HCT116 (cell line): ENCODE results near the gene GALNT18. TPM values are rescaled to one million over a fixed set of nuclear protein-coding genes. Genes with fewer than 3 reads are reported as not detected.

ENCODE experiments used
- ATAC-seq: fragments of 200-7000 bp; cut with Tn5 transposase; 2 replicates; pipeline ENCODE4 v1.9.1; 2020; ENCODE audit warnings: mild to moderate bottlenecking, moderate library complexity
- BruUV-seq: library from RNA; stranded (reverse); fragments of 400-500 nt; replicated peaks from 2 replicates; lab custom pipeline; 2021; lab: Mats Ljungman, UMichigan
- CTCF ChIA-PET: fragments of 300-600 bp; sonication (Branson Sonifier 250); formaldehyde crosslinking; loops from one replicate; lab custom pipeline; 2021; ENCODE audit warnings: antibody characterized with exemption; lab: Charles Lee
- POLR2A ChIA-PET: fragments of 300-600, 350-600 bp; sonication (Branson Sonifier 250); formaldehyde crosslinking; loops from one replicate; lab custom pipeline; 2021; ENCODE audit warnings: antibody characterized with exemption; lab: Charles Lee
- RAD21 ChIA-PET, 2 experiments: fragments of 300-600 bp; sonication (Branson Sonifier 250); formaldehyde crosslinking; loops; one replicate each; lab custom pipeline; 2023; ENCODE audit warnings: low total read pairs in 2 of 2; ENCODE audit not compliant: uncharacterized antibody in 2 of 2, unreplicated experiment in 2 of 2, low non-redundant PET in 1 of 2; lab: Charles Lee
- DNase-seq: peaks from one replicate; pipeline ENCODE4 v3.0.0-alpha.2; 2010; ENCODE audit warnings: low read depth, low spot score
- H2AFZ ChIP-seq: fragments of 200-600 bp; shearing (Covaris generic), sonication (generic); 2 replicates; pipeline ENCODE4 v1.6.1; 2017; ENCODE audit warnings: low read depth, mixed run types, mixed read lengths, antibody characterized with exemption, low read length; ENCODE audit not compliant: poor library complexity, severe bottlenecking
- H3K27ac ChIP-seq: 2 replicates; pipeline ENCODE4 v1.5.1; 2012; ENCODE audit warnings: low read depth, low read length
- H3K27me3 ChIP-seq: fragments of 200-600 bp; sonication (generic); 2 replicates; pipeline ENCODE4 v1.6.1; 2016; ENCODE audit warnings: mixed run types, low read length, mixed read lengths; ENCODE audit not compliant: insufficient read depth
- H3K36me3 ChIP-seq, 2 experiments: fragments of 200-500 bp in 1 of 2; fragments of 200-600 bp in 1 of 2; sonication (Bioruptor generic) in 1 of 2; sonication (generic) in 1 of 2; 2 replicates each; pipeline versions ENCODE4 v1.5.1 to v1.6.1; 2014 to 2016; ENCODE audit warnings: low read length in 2 of 2, inconsistent platforms in 1 of 2, mixed read lengths in 1 of 2, mixed run types in 1 of 2; ENCODE audit not compliant: insufficient read depth in 2 of 2, control insufficient read depth in 1 of 2
- H3K4me1 ChIP-seq, 2 experiments: fragments of 200-600 bp in 1 of 2; sonication (generic) in 1 of 2; 2 replicates each; pipeline versions ENCODE4 v1.5.1 to v1.6.1; 2012 to 2017; ENCODE audit warnings: low read length in 2 of 2, inconsistent platforms in 1 of 2, mild to moderate bottlenecking in 1 of 2, mixed read lengths in 1 of 2, mixed run types in 1 of 2, moderate library complexity in 1 of 2; ENCODE audit not compliant: insufficient read depth in 2 of 2, control insufficient read depth in 1 of 2
- H3K4me2 ChIP-seq: fragments of 200-600 bp; sonication (generic); 2 replicates; pipeline ENCODE4 v1.6.1; 2017; ENCODE audit warnings: mixed run types, low read length, mixed read lengths
- H3K4me3 ChIP-seq, 2 experiments: fragments of 200-600 bp in 1 of 2; sonication (generic) in 1 of 2; replicated peaks in 1 of 2; 2 replicates each; pipeline ENCODE4 v1.5.1; 2011 to 2016; ENCODE audit warnings: low read length in 2 of 2, control low read depth in 1 of 2, low read depth in 1 of 2, mild to moderate bottlenecking in 1 of 2, mixed read lengths in 1 of 2, mixed run types in 1 of 2
- H3K79me2 ChIP-seq: fragments of 200-600 bp; sonication (generic); 2 replicates; pipeline ENCODE4 v1.6.1; 2017; ENCODE audit warnings: mild to moderate bottlenecking, mixed run types, low read length, moderate library complexity, mixed read lengths; ENCODE audit not compliant: insufficient read depth
- H3K9ac ChIP-seq: fragments of 200-600 bp; sonication (generic); 2 replicates; pipeline ENCODE4 v1.6.1; 2016; ENCODE audit warnings: low read length, mixed read lengths
- H3K9me2 ChIP-seq: fragments of 200-600 bp; sonication (generic), shearing (Covaris generic); 2 replicates; pipeline ENCODE4 v1.6.1; 2017; ENCODE audit warnings: mixed run types, mild to moderate bottlenecking, moderate library complexity; ENCODE audit not compliant: insufficient read depth
- H3K9me3 ChIP-seq, 2 experiments: fragments of 200-500 bp in 1 of 2; fragments of 200-600 bp in 1 of 2; sonication (Bioruptor generic) in 1 of 2; sonication (generic) in 1 of 2; 2 replicates each; pipeline ENCODE4 v1.6.1; 2014 to 2017; ENCODE audit warnings: low read length in 2 of 2, mixed read lengths in 2 of 2, inconsistent platforms in 1 of 2, low read depth in 1 of 2, mild to moderate bottlenecking in 1 of 2, mixed run types in 1 of 2, moderate library complexity in 1 of 2; ENCODE audit not compliant: control insufficient read depth in 1 of 2, insufficient read depth in 1 of 2
- H4K20me1 ChIP-seq: fragments of 200-600 bp; sonication (generic), shearing (Covaris generic); 2 replicates; pipeline ENCODE4 v1.6.1; 2017; ENCODE audit warnings: mixed run types, mild to moderate bottlenecking, moderate library complexity; ENCODE audit not compliant: insufficient read depth
- CBX3 ChIP-seq: IDR thresholded peaks from 2 replicates; pipeline ENCODE4 v1.6.1; 2012; ENCODE audit warnings: low read depth
- CEBPB ChIP-seq: IDR thresholded peaks from 2 replicates; pipeline ENCODE4 v1.6.1; 2012; ENCODE audit warnings: low read depth
- EGR1 ChIP-seq: IDR thresholded peaks from 2 replicates; pipeline ENCODE4 v1.6.1; 2012; ENCODE audit warnings: low read depth
- ELF1 ChIP-seq: IDR thresholded peaks from 2 replicates; pipeline ENCODE4 v1.6.1; 2012; ENCODE audit warnings: low read depth, borderline replicate concordance
- EZH2phosphoT487 ChIP-seq: fragments of 200-600 bp; IDR thresholded peaks from 2 replicates; pipeline ENCODE4 v1.6.1; 2018; ENCODE audit warnings: antibody characterized with exemption, borderline replicate concordance
- FOSL1 ChIP-seq: IDR thresholded peaks from 2 replicates; pipeline ENCODE4 v1.6.1; 2012; ENCODE audit warnings: low read depth
- JUND ChIP-seq: IDR thresholded peaks from 2 replicates; pipeline ENCODE4 v1.6.1; 2012
- POLR2A ChIP-seq: IDR thresholded peaks from 2 replicates; pipeline ENCODE4 v1.7.0; 2011; ENCODE audit warnings: borderline replicate concordance; ENCODE audit not compliant: insufficient read depth, insufficient read length; ENCODE audit errors: extremely low read depth
- RAD21 ChIP-seq: IDR thresholded peaks from 2 replicates; pipeline ENCODE4 v1.6.1; 2012; ENCODE audit warnings: low read depth, mild to moderate bottlenecking
- SIN3A ChIP-seq: IDR thresholded peaks from 2 replicates; pipeline ENCODE4 v1.6.1; 2012; ENCODE audit warnings: low read depth
- SP1 ChIP-seq: IDR thresholded peaks from 2 replicates; pipeline ENCODE4 v1.6.1; 2012; ENCODE audit warnings: low read depth
- SRF ChIP-seq: IDR thresholded peaks from 2 replicates; pipeline ENCODE4 v1.6.1; 2012; ENCODE audit warnings: low read depth
- TCF7L2 ChIP-seq: IDR thresholded peaks from 2 replicates; pipeline ENCODE4 v1.7.0; 2011; ENCODE audit warnings: borderline replicate concordance, inconsistent platforms; ENCODE audit not compliant: insufficient read depth, insufficient read length; ENCODE audit errors: extremely low read depth
- ZFX ChIP-seq: fragments of 450-650 bp; IDR thresholded peaks from 2 replicates; pipeline ENCODE4 v1.6.1; 2017
- ZNF274 ChIP-seq: fragments of 200-500 bp; sonication (Bioruptor generic); IDR thresholded peaks from 2 replicates; pipeline ENCODE4 v1.6.1; 2014; ENCODE audit warnings: mild to moderate bottlenecking, low read depth, low read length, inconsistent platforms
- intact Hi-C: fragments of 100-400 bp; cut with micrococcal nuclease; formaldehyde crosslinking; loops from 2 replicates; pipeline ENCODE4 v1.10.0; 2022
- total RNA-seq: library from RNA; stranded (reverse); gene quantifications from one replicate; pipeline ENCODE4 v1.2.1, GENCODE V29; 2021; ENCODE audit not compliant: unreplicated experiment
- TF ChIP-seq, protein P1 (sequence below), 3 experiments: fragments of 200-600 bp in 1 of 3; sonication (generic) in 1 of 3; IDR thresholded peaks in 2 of 3; conservative IDR thresholded peaks in 1 of 3; 2 replicates each; pipeline ENCODE4 v1.5.1; 2012 to 2017; ENCODE audit warnings: low read depth in 2 of 3, low read length in 2 of 3, antibody characterized with exemption in 1 of 3, borderline replicate concordance in 1 of 3, control low read depth in 1 of 3, mild to moderate bottlenecking in 1 of 3, mixed read lengths in 1 of 3, mixed run types in 1 of 3, moderate library complexity in 1 of 3; ENCODE audit not compliant: insufficient read depth in 1 of 3
- TF ChIP-seq, protein P2 (sequence below): IDR thresholded peaks from 2 replicates; pipeline ENCODE4 v1.6.1; 2011; ENCODE audit warnings: mild to moderate bottlenecking, low read length, moderate library complexity; ENCODE audit not compliant: insufficient replicate concordance; ENCODE audit errors: extremely low read depth
- TF ChIP-seq, protein P3 (sequence below): IDR thresholded peaks from 2 replicates; pipeline ENCODE4 v1.6.1; 2012; ENCODE audit warnings: low read depth
- TF ChIP-seq, protein P4 (sequence below): IDR thresholded peaks from 2 replicates; pipeline ENCODE4 v1.6.1; 2012

GALNT18 gene
- total RNA-seq, 1 experiment from 2014 or later, result 19.9 TPM

DNA sequence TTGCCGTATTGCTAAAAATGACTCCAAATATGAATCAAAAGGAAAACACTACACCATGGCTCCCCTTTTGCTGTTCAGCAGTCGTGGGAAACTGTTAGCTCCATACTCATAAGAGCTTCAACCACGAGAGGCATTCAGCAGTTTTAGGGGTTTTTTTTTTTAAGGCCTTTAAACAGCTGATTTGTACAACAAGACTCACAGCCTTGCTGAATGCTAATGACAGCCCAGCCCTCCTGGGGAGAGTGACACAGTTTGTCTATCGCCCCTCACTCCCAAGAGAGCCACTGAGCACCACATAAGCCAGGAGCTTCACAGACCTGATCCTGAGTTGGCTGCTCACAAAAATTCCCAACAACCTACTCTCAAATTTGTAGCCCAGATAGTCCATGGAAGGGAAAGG is 32.4 kb downstream of the GALNT18 start (continued):
- TF ChIP-seq ZNF274, result no peak
- TF ChIP-seq CBX3, result no peak
- TF ChIP-seq JUND, result no peak
- TF ChIP-seq CEBPB, result no peak

DNA sequence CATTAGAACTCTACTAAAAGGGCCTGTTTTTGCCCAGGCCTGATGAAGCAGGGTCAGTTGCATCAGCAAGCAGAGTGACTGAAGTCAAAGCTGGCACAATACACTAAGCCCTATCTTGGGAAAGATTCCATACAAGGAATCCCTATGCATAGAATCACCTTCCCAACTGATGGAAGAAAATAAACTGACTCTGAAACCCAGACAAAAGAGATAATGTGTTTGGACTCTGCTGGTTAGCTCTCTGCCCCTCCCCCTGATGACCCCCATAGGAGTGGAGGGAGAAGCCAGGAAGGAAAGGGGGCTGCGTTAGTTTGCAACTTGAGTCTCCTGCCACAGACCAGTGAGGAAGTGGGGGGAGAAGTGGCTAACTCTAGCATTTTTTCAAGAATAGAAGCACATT is 32.9 kb downstream of the GALNT18 start:
- intact Hi-C loops, result no loop called here
- Histone ChIP-seq H3K79me2 (peaks cover 7% of the 10 kb centered on the region), H3K4me1 (peaks cover 18 to 40% of the 10 kb centered on the region in 2 experiments), H3K27me3 (no peaks in the 10 kb centered on the region), H3K4me2 (peak overlapping the region; percentile 22; the same call in 1 of the 2 replicates), H3K9ac (no peak overlapping the region), H3K9me2 (no peaks in the 10 kb centered on the region), H3K9me3 (no peaks in the 10 kb centered on the region), H3K4me3 (no peak overlapping the region), H2AFZ (no peak overlapping the region), H3K36me3 (no peaks in the 10 kb centered on the region), H3K27ac (no peak overlapping the region), H4K20me1 (no peaks in the 10 kb centered on the region)
- ChIA-PET RAD21 (no interaction called here), CTCF (no interaction called here), POLR2A (no interaction called here)
- DNase-seq, result no peak
- no peak for ATAC-seq
- no TSS peak for BruUV-seq
- TF ChIP-seq, protein P1, sequence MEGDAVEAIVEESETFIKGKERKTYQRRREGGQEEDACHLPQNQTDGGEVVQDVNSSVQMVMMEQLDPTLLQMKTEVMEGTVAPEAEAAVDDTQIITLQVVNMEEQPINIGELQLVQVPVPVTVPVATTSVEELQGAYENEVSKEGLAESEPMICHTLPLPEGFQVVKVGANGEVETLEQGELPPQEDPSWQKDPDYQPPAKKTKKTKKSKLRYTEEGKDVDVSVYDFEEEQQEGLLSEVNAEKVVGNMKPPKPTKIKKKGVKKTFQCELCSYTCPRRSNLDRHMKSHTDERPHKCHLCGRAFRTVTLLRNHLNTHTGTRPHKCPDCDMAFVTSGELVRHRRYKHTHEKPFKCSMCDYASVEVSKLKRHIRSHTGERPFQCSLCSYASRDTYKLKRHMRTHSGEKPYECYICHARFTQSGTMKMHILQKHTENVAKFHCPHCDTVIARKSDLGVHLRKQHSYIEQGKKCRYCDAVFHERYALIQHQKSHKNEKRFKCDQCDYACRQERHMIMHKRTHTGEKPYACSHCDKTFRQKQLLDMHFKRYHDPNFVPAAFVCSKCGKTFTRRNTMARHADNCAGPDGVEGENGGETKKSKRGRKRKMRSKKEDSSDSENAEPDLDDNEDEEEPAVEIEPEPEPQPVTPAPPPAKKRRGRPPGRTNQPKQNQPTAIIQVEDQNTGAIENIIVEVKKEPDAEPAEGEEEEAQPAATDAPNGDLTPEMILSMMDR (IDR thresholded peaks at IDR 0.05 in 2 of 3, conservative IDR thresholded peaks at IDR 0.05 in 1 of 3; ENCODE audit: borderline replicate concordance in 1 of 3, insufficient read depth in 1 of 3, low read depth in 2 of 3, low read length in 2 of 3), result no peak
- TF ChIP-seq TCF7L2, result no peak
- TF ChIP-seq, protein P2, sequence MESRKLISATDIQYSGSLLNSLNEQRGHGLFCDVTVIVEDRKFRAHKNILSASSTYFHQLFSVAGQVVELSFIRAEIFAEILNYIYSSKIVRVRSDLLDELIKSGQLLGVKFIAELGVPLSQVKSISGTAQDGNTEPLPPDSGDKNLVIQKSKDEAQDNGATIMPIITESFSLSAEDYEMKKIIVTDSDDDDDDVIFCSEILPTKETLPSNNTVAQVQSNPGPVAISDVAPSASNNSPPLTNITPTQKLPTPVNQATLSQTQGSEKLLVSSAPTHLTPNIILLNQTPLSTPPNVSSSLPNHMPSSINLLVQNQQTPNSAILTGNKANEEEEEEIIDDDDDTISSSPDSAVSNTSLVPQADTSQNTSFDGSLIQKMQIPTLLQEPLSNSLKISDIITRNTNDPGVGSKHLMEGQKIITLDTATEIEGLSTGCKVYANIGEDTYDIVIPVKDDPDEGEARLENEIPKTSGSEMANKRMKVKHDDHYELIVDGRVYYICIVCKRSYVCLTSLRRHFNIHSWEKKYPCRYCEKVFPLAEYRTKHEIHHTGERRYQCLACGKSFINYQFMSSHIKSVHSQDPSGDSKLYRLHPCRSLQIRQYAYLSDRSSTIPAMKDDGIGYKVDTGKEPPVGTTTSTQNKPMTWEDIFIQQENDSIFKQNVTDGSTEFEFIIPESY, result no peak
- TF ChIP-seq, protein P3, sequence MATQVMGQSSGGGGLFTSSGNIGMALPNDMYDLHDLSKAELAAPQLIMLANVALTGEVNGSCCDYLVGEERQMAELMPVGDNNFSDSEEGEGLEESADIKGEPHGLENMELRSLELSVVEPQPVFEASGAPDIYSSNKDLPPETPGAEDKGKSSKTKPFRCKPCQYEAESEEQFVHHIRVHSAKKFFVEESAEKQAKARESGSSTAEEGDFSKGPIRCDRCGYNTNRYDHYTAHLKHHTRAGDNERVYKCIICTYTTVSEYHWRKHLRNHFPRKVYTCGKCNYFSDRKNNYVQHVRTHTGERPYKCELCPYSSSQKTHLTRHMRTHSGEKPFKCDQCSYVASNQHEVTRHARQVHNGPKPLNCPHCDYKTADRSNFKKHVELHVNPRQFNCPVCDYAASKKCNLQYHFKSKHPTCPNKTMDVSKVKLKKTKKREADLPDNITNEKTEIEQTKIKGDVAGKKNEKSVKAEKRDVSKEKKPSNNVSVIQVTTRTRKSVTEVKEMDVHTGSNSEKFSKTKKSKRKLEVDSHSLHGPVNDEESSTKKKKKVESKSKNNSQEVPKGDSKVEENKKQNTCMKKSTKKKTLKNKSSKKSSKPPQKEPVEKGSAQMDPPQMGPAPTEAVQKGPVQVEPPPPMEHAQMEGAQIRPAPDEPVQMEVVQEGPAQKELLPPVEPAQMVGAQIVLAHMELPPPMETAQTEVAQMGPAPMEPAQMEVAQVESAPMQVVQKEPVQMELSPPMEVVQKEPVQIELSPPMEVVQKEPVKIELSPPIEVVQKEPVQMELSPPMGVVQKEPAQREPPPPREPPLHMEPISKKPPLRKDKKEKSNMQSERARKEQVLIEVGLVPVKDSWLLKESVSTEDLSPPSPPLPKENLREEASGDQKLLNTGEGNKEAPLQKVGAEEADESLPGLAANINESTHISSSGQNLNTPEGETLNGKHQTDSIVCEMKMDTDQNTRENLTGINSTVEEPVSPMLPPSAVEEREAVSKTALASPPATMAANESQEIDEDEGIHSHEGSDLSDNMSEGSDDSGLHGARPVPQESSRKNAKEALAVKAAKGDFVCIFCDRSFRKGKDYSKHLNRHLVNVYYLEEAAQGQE, result no peak
- TF ChIP-seq, protein P4, sequence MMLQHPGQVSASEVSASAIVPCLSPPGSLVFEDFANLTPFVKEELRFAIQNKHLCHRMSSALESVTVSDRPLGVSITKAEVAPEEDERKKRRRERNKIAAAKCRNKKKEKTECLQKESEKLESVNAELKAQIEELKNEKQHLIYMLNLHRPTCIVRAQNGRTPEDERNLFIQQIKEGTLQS, result no peak
- no peak for TF ChIP-seq SIN3A
- TF ChIP-seq ZFX, result no peak
- TF ChIP-seq JUND, result no peak
- no peak for TF ChIP-seq SP1
- TF ChIP-seq POLR2A, result no peak
- no peak for TF ChIP-seq ELF1
- no peak for TF ChIP-seq EGR1
- no peak for TF ChIP-seq SRF
- no peak for TF ChIP-seq EZH2phosphoT487
- TF ChIP-seq RAD21, result no peak
- TF ChIP-seq FOSL1, result no peak
